ENCODE results near the gene PDE4D. TPM values are rescaled to one million over a fixed set of nuclear protein-coding genes. Genes with fewer than 3 reads are reported as not detected.

PDE4D gene
- total RNA-seq, 1 donor from 2014 or later: 50.0 TPM

- H3K36me3 Mint-ChIP-seq: no peaks in the 10 kb centered on the region
- no peaks in the 10 kb centered on the region for H3K4me1 Mint-ChIP-seq (ENCODE audit: unreplicated experiment)
- H3K4me3 Mint-ChIP-seq: no peak overlapping the region
- DNase-seq (ENCODE audit: extremely low spot score, unreplicated experiment): no peak
- H3K27ac Mint-ChIP-seq: no peak overlapping the region
- H3K9me3 Mint-ChIP-seq: no peaks in the 10 kb centered on the region
- no peak for TF ChIP-seq CTCF (conservative IDR thresholded peaks at IDR 0.05)
- H3K27me3 Mint-ChIP-seq: no peaks in the 10 kb centered on the region
Observed at GRCh38 chr5:59622848-59623247, 270.7 kb downstream of the PDE4D start.

DNA sequence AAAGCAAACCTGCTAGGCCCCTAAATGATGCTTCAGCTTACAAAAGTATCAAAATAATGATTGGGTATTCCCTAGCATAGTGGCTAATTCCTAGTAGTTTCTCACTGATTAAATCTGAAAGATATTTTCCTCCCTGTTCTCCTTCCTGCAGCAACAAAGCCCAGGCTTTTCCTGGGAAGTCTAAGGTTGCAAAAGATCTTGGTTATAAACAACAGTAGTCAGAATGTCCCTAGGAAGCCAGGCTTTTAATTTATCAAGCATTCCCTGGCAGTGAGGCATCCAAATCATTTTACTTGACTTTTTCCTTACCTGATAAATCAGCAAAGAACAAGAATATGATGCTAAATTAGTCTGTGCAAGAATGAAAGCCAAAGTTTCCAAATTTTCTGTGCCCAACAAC is 272.0 kb downstream of the PDE4D start:
- no peak for DNase-seq (ENCODE audit: extremely low spot score, unreplicated experiment)
- no peaks in the 10 kb centered on the region for H3K36me3 Mint-ChIP-seq
- no peaks in the 10 kb centered on the region for H3K9me3 Mint-ChIP-seq
- no peak for TF ChIP-seq CTCF (conservative IDR thresholded peaks at IDR 0.05)
- H3K4me3 Mint-ChIP-seq: no peak overlapping the region
- H3K27ac Mint-ChIP-seq: no peak overlapping the region
- no peaks in the 10 kb centered on the region for H3K27me3 Mint-ChIP-seq
- H3K4me1 Mint-ChIP-seq (ENCODE audit: unreplicated experiment): no peaks in the 10 kb centered on the region

- Mint-ChIP-seq H3K27me3 (no peaks in the 10 kb centered on the region), H3K4me1 (ENCODE audit: unreplicated experiment) (peaks cover under 1% of the 10 kb centered on the region)
Observed at GRCh38 chr5:59620535-59621212, 272.9 kb downstream of the PDE4D start.

DNA sequence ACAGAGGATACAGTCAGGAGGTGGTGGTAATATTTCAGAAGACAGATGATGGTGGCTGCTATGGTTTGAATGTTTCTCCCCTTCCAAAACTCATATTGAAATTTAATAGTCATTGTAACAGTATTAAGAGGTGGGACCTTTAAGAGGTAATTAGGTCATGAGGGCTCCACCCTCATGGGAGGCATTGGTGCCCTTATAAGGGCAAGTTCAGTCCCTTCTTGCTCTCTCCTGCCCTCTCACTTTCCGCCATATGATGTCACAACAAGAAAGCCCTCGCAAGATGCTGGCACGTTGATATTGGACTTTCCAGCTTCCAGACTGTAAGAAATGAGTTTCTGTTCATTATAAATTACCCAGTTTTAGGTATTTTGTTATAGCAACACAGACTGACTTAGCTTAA is 274.9 kb downstream of the PDE4D start:
- Mint-ChIP-seq H3K9me3 (no peaks in the 10 kb centered on the region), H3K27ac (no peak overlapping the region), H3K4me3 (no peak overlapping the region), H3K36me3 (no peaks in the 10 kb centered on the region), H3K4me1 (ENCODE audit: unreplicated experiment) (peaks cover 6% of the 10 kb centered on the region), H3K27me3 (no peaks in the 10 kb centered on the region)
- TF ChIP-seq CTCF (conservative IDR thresholded peaks at IDR 0.05): no peak
- DNase-seq (ENCODE audit: extremely low spot score, unreplicated experiment): no peak

More at GRCh38 chr5:59620535-59621212, 272.9 kb downstream of the PDE4D start:
- Mint-ChIP-seq H3K4me3 (no peak overlapping the region), H3K9me3 (no peaks in the 10 kb centered on the region), H3K36me3 (no peaks in the 10 kb centered on the region), H3K27ac (no peak overlapping the region)
- TF ChIP-seq CTCF (conservative IDR thresholded peaks at IDR 0.05): no peak
- DNase-seq (ENCODE audit: extremely low spot score, unreplicated experiment): no peak

DNA sequence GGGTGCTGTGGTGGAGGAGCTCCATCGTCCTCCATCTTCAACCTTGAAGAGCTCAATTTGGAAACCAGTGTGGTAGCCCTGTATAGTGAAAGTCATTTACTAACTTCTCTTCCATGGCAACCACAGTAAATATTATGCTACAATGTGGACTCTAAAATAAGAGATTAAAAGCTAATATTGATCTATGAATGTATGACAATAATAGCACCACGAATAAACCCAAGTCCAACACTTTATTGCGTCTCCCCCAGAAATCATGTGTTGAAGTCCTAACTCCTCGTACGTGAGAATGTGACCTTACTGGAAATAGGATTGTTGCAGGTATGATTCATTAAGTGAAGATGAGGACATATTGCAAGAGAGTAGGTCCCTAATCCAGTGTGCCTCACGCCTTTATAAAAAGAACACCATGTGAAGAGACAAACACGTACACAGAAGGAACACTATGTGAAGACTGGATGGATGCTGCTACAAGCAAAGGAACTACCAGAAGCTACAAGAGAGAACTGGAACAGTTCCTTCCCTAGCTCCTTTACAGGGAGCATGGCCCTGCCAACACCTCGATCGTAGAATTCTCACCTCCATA is 276.2 kb downstream of the PDE4D start:
- no peak for TF ChIP-seq CTCF (conservative IDR thresholded peaks at IDR 0.05)
- no peak overlapping the region for H3K27ac Mint-ChIP-seq
- no peak for DNase-seq (ENCODE audit: extremely low spot score, unreplicated experiment)
- no peaks in the 10 kb centered on the region for H3K9me3 Mint-ChIP-seq
- no peak overlapping the region for H3K4me3 Mint-ChIP-seq
- no peaks in the 10 kb centered on the region for H3K27me3 Mint-ChIP-seq
- H3K4me1 Mint-ChIP-seq (ENCODE audit: unreplicated experiment): peaks cover 6% of the 10 kb centered on the region
- no peaks in the 10 kb centered on the region for H3K36me3 Mint-ChIP-seq

Measured in type B pancreatic cell (in vitro differentiated cells).